ENCODE measurements around the gene HS1BP3. TPM values are rescaled to one million over a fixed set of nuclear protein-coding genes. Genes with fewer than 3 reads are reported as not detected.

Gene HS1BP3
- total and polyA plus RNA-seq, 5 experiments from 2014 or later = 11.0 to 15.5 (median 15.4) TPM

DNA sequence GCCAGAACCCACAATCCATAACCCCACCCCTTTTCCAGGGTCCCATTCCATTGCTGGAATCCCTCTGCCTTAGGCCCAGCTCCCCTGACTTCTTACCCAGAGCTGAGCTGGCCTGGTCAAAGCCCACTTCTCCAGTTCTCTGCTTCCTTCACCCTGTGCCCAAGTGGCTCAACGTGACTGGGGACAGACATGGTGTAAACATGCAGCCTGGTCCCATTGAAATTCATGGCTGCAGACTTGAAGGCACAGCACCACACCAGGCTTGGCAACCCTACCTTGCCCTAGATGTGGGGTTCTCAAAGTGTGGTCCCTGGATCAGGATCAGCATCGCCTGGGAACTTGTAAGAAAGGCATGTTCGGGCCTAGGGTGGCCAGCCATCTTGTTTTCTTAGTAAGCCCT lies 3.7 kb downstream of the HS1BP3 start:
- ATAC-seq (no peak), DNase-seq (no peak)
- Mint-ChIP-seq H3K36me3 (peaks cover 0 to 25% (median 7%) of the 10 kb centered on the region in 3 donors), H3K27me3 (no peaks in the 10 kb centered on the region), H3K4me3 (no peak overlapping the region), H3K27ac (no peak overlapping the region), H3K4me1 (peaks cover 39 to 48% (median 44%) of the 10 kb centered on the region in 4 donors), H3K9me3 (no peaks in the 10 kb centered on the region)
- POLR2A ChIA-PET = no interaction called here

DNA sequence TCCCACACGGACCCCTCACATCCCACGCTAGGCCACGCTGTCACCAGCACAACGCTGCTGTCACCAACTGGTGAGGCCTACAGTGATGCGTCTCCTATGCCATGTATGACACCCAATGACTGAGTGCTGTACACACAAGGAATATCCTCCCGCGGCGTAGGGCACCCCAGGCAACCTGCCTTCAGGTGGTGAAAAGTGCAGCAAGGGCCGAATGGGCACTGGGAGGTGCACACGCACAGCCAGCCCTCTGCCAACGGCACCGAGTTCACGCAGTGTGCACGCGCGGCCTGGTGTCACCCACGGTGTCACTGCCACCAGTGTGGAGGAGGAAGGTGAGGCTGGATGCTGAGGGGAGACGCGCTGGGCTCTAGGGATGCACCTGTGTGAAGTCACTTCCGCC lies 4.5 kb downstream of the HS1BP3 start:
- peaks cover 0 to 28% (median 7%) of the 10 kb centered on the region in 3 donors for H3K36me3 Mint-ChIP-seq
- H3K4me1 Mint-ChIP-seq = peaks cover 38 to 45% (median 40%) of the 10 kb centered on the region in 4 donors
- H3K27me3 Mint-ChIP-seq = no peaks in the 10 kb centered on the region
- peak overlapping the region in 1 of 10 donors; percentile 12 for H3K27ac Mint-ChIP-seq
- DNase-seq = no peak
- POLR2A ChIA-PET = interaction anchor here (0.6 kb wide), 1 partner anchor 202 kb away, joined by 4 read pairs; no protein-coding TSS in a partner anchor
- no peak for ATAC-seq
- no peaks in the 10 kb centered on the region for H3K9me3 Mint-ChIP-seq
- H3K4me3 Mint-ChIP-seq = no peak overlapping the region

DNA sequence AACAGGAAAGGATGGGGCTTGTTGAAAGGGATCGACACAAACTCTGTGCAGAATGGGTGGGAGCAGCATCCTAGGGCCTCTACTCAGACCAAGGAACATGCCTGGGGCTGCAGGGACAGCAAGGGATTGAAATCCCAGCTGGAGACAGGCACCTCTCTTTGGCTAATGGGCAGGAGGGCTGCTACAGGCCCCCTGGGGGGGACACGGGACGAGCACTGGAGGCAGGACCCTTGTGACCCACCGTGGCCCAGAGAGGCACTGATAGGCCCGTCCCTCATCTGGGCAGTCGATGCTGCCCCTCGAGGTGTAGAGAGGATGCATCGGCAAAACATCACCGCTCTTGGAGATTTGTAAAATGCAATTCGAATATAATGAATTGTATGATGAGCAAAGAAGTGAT lies 5.1 kb downstream of the HS1BP3 start:
- Mint-ChIP-seq H3K27me3 (no peaks in the 10 kb centered on the region), H3K36me3 (peaks cover 0 to 30% (median 7%) of the 10 kb centered on the region in 3 donors), H3K4me1 (peaks cover 35 to 42% (median 38%) of the 10 kb centered on the region in 4 donors), H3K9me3 (no peaks in the 10 kb centered on the region), H3K27ac (peak overlapping the region in 1 of 10 donors; percentile 21), H3K4me3 (no peak overlapping the region)
- ATAC-seq (no peak), DNase-seq (no peak)
- POLR2A ChIA-PET = no interaction called here

DNA sequence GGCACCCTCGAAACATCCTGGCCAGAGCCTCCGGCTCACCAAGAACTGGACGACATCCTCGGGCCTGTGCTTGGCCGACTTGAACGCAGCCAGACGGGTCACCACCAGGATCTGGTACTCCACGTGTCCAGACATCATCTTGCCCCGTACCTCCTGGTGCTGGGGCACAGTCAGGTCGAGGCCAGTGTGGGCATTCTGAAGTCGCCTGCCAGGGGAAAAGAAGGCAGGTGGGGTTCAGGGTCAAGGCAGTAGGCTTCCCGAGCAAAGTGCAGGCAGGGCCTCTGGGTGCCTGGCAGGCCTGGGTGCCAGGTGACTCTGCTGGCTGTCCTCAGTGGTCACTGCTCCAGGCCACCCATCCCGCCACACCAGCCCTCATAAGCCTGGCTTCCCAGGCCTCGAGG lies 5.6 kb downstream of the HS1BP3 start:
- peaks cover 0 to 33% (median 7%) of the 10 kb centered on the region in 3 donors for H3K36me3 Mint-ChIP-seq
- peak overlapping the region in 1 of 10 donors; percentile 92 for H3K27ac Mint-ChIP-seq
- H3K9me3 Mint-ChIP-seq = no peaks in the 10 kb centered on the region
- POLR2A ChIA-PET = no interaction called here
- ATAC-seq (no peak), DNase-seq (no peak)
- H3K27me3 Mint-ChIP-seq = no peaks in the 10 kb centered on the region
- no peak overlapping the region for H3K4me3 Mint-ChIP-seq
- H3K4me1 Mint-ChIP-seq = peaks cover 33 to 38% (median 36%) of the 10 kb centered on the region in 4 donors

DNA sequence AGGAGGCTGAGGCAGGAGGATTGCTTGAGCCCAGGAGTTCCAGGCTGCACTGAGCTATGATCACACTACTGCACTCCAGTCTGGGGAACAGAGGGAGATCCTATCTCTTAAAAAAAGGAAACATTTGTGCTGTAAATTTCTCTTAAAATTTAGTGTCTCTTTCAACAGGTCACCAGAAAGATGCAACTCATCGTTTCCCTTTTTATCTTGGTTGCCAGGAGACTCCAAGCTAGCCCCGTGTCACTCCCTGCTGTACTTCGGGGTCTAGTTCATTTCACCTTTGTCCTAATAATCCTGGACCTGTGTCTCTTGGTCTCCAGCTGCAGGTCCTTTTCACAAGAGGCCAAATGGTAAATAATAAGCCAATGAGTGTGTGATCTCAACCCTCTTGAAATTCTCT lies 7.1 kb downstream of the HS1BP3 start:
- H3K9me3 Mint-ChIP-seq = no peaks in the 10 kb centered on the region
- no peak overlapping the region for H3K4me3 Mint-ChIP-seq
- H3K36me3 Mint-ChIP-seq = peaks cover 0 to 41% (median 7%) of the 10 kb centered on the region in 3 donors
- no peaks in the 10 kb centered on the region for H3K27me3 Mint-ChIP-seq
- peaks cover 19 to 26% (median 23%) of the 10 kb centered on the region in 4 donors for H3K4me1 Mint-ChIP-seq
- DNase-seq (no peak), ATAC-seq (no peak)
- POLR2A ChIA-PET = interaction anchor here (3.3 kb wide), 1 partner anchor 197 kb away, joined by 16 read pairs; the partner anchor contains the start of gene RHOB
- H3K27ac Mint-ChIP-seq = peak overlapping the region in 5 of 10 donors; percentile 39 to 92 (median 50)

DNA sequence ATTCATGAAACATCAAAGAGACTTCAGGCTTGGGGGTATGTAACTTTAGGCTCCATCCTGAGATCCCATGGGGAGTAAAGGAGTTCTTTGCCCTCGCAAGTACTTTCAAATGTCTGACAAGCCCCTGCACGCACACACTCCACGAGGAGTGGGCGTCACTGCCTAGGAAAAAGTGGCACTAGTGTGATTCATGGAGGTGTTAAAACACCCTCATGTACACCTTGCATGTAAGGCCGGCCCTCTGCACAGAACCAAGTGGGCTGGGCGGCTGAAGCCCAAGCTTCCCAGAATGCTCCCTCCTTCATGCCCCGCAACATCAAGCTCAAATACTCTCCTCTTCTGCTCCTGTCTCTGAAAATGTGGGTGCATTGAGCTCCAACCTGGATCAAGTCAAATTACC lies 7.8 kb downstream of the HS1BP3 start:
- peak overlapping the region in 3 of 10 donors; percentile 29 to 62 (median 59) for H3K27ac Mint-ChIP-seq

DNA sequence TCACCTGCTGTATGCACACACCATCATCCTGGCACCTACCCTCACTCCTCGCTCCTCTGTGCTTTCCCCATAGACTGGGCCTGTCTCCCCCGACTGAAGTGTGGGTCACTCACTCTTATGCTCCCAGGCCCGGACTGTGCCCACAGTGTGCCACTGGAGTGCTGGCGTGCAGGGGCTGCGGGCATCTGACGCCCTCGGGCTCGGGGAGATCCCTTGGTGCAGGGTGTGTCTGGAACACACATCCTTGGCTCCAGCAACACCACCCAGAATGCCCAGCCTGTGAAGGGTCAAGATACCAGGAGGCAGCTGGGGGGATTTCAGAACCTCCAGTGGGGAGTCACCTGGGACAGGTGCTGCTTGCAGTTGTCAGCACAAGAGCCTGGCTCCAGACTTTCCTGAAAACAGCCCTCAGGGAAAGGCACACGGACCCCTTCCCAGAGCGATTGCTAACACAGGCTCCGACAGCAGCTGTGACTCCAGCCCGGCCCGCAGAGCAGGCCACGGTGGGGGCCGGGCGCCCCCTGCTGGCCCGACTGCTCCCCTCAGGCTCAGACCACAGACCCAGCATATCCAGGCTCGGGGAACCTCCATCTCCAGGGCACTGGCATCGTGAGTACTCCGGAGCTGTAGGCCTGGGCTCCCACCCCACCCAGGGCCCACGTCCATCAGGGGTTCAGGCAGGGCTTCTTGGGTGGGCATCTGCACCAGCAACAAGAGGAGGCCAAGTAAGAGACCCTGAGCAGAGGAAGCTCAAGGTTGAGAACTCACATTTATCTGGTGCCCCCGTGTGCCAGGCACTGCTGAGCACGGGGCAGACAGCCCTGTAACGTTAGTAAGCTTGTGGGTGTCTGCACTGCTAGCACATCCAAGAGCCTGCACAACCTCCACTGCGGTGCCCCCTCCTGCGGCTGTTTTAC lies 8.6 kb downstream of the HS1BP3 start:
- H3K27me3 Mint-ChIP-seq = no peaks in the 10 kb centered on the region
- DNase-seq = peak; percentile 47 to 82 (median 74)
- ATAC-seq = peak; percentile 99 to 100
- POLR2A ChIA-PET = interaction anchor here (0.8 to 3.3 kb wide), 4 partner anchors 9 to 200 kb away, joined by 5 to 16 read pairs (median 10); partner anchors contain the start of genes HS1BP3 and RHOB
- H3K36me3 Mint-ChIP-seq = peaks cover 0 to 42% (median 10%) of the 10 kb centered on the region in 3 donors
- H3K4me1 Mint-ChIP-seq = peaks cover 5 to 17% (median 13%) of the 10 kb centered on the region in 4 donors
- no peak overlapping the region for H3K4me3 Mint-ChIP-seq
- H3K27ac Mint-ChIP-seq = peak overlapping the region in 2 of 10 donors; percentile 52 to 59
- H3K9me3 Mint-ChIP-seq = no peaks in the 10 kb centered on the region

More for the DNA sequence above, 7.8 kb downstream of the HS1BP3 start:
- ATAC-seq = no peak
- no peaks in the 10 kb centered on the region for H3K27me3 Mint-ChIP-seq
- no peak overlapping the region for H3K4me3 Mint-ChIP-seq
- POLR2A ChIA-PET = interaction anchor here (1.2 to 3.3 kb wide), 2 partner anchors 8 to 196 kb away, joined by 5 to 16 read pairs; partner anchors contain the start of genes HS1BP3 and RHOB
- no peak for DNase-seq
- peaks cover 0 to 42% (median 7%) of the 10 kb centered on the region in 3 donors for H3K36me3 Mint-ChIP-seq
- H3K4me1 Mint-ChIP-seq = peaks cover 12 to 19% (median 16%) of the 10 kb centered on the region in 4 donors
- H3K9me3 Mint-ChIP-seq = no peaks in the 10 kb centered on the region

DNA sequence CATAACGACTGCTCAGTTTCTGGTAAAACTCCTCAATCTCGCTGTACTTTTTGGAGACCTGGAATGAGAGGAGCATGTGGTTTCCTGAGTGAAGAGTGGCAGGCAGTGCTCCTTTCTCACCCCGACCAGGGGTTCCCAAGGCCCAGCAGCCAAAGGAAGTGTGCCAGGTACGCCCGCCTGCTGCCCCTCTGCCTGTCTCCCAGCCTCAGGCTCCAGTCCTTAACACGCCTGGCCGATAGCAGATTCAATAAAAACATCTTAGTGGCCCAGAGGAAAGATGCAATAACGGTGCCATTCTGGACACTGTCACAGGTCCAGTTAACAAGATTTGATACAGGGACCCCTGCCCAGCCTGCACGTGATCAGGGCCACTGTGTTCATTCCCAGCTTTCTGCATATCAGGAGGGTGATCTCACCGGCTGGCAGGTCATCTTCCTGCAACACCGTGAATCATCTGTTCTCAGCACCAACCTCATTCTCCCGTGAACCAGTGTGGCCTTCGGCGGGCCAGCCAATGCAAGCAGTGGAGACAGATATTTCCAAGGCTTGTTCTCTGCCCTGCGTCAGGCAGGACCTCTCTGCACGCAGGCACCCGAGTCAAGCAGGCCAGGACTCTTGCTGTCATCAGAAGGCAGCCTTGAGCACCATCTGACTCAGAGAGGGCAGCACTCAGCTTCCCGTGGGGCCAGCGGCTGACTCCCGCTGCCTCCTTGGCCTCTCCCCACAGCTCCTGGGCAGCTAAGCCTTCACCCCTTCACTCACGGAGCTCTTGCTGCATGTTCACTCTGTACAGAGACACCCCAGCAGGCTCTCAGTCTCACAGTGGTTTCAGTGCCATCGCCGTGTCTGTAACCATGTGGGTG lies 9.5 kb downstream of the HS1BP3 start:
- Mint-ChIP-seq H3K36me3 (peaks cover 0 to 43% (median 10%) of the 10 kb centered on the region in 3 donors), H3K9me3 (no peaks in the 10 kb centered on the region), H3K4me3 (no peak overlapping the region), H3K27me3 (no peaks in the 10 kb centered on the region), H3K4me1 (peaks cover under 1 to 15% (median 13%) of the 10 kb centered on the region in 4 donors), H3K27ac (peak overlapping the region in 2 of 10 donors; percentile 5 to 59)
- ATAC-seq = no peak
- DNase-seq = no peak
- POLR2A ChIA-PET = interaction anchor here (2.4 to 3.3 kb wide), 2 partner anchors 195 to 197 kb away, joined by 9 to 16 read pairs; partner anchors contain the start of gene RHOB

DNA sequence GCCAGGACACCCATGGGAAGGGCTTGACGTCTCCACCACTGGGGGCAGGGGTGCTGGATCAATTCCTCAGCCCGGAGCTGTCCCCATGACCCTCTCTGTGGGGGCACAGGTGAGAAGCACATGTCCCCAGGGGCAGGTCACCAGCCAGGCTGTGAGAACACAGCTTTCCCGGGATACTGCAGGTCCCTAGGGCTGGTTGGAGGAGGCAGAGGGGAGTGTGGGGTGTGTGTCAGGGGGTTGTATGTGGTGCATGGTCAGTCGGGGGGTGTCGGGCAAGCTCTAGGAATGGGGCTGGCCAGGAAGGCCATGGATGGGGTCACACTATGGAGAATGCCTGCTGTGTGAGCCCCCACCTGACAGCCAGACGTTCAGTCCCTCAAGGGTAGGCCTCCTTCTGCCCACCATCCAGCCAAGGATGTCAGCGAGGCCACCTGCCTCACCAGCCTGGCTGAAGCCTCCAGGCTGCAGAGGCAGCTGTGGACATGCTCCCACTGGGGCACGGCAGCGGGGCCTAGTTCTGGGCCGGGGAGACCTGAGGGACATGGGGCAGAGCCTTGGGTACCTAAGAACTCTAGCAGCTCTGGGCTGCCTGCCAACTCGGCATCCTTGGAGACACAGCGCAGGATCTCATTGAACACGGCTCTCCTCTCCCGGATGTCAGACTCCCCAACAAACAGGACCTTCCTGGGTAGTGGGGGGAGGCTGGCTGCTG lies 10.3 kb downstream of the HS1BP3 start:
- DNase-seq = no peak
- Mint-ChIP-seq H3K27me3 (no peaks in the 10 kb centered on the region), H3K9me3 (no peaks in the 10 kb centered on the region), H3K36me3 (peaks cover 0 to 46% (median 16%) of the 10 kb centered on the region in 3 donors), H3K27ac (no peak overlapping the region), H3K4me1 (peaks cover 0 to 17% (median 14%) of the 10 kb centered on the region in 4 donors), H3K4me3 (no peak overlapping the region)
- ATAC-seq = no peak
- POLR2A ChIA-PET = interaction anchor here (0.8 to 2.4 kb wide), 2 partner anchors 193 to 196 kb away, joined by 3 to 9 read pairs; no protein-coding TSS in a partner anchor

DNA sequence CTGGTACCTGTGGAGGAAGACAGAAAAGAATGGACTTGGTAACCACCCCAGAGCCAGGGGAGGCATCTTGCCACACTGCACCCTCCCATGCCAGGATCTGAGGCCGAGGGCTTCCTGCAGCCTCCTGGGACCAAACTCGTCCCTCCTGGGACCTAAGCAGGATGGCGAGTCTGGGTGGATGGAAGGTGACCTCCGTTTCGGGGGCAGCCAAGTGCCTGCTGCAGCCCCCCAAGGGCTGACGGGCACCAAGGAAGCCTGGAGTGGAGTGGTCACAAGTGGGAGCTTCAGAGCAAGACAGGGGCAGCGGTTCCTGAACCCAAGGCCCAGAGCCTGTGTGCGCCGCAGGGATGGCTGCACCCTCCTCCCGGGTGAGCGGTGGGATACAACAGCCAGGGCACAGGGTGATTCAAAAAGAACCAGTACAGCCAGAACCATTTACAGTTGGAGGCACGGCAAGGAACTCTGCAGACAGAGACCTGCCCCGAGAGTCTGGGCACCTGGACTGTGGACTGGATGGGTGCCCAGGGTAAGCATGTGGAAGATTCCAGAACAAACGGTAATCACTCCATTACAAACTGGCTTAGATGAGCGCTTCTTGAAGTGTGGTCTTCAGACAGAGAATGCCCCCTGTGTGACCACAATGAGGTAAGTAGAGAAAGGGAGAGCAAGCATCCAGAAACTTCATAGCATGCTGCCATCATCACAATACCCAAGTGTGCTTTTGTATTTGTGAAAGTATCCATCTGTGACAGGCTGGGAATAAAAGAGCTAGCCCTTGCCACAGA lies 12.1 kb downstream of the HS1BP3 start:
- no peak overlapping the region for H3K4me3 Mint-ChIP-seq
- ATAC-seq = no peak
- H3K27ac Mint-ChIP-seq = peak overlapping the region in 1 of 10 donors; percentile 59
- no peaks in the 10 kb centered on the region for H3K27me3 Mint-ChIP-seq
- H3K36me3 Mint-ChIP-seq = peaks cover 0 to 38% (median 8%) of the 10 kb centered on the region in 3 donors
- no peak for DNase-seq
- peaks cover 0 to 13% (median 11%) of the 10 kb centered on the region in 4 donors for H3K4me1 Mint-ChIP-seq
- POLR2A ChIA-PET = no interaction called here
- H3K9me3 Mint-ChIP-seq = no peaks in the 10 kb centered on the region

DNA sequence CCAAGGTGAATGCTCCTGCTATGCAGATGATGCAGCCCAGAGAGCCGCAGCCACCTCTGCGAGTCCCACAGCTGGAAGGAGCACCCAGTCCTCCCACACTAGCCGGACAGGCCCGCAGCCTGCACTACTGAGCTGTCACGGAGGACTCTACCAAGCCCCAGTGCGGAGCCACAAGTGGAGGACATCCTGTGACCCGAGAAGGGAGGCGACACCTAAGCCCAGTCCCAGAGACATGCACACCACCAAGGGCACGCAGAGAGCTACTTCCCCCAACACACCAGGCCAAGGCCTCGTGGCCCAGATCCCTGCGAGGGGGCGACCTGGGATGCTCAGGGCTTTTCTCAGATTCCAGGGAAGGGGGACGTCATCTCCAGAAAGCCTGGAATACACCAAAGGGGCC lies 12.9 kb downstream of the HS1BP3 start:
- ATAC-seq (no peak), DNase-seq (no peak)
- no peaks in the 10 kb centered on the region for H3K27me3 Mint-ChIP-seq
- POLR2A ChIA-PET = no interaction called here
- H3K4me3 Mint-ChIP-seq = no peak overlapping the region
- H3K9me3 Mint-ChIP-seq = no peaks in the 10 kb centered on the region
- peaks cover 0 to 13% (median 8%) of the 10 kb centered on the region in 4 donors for H3K4me1 Mint-ChIP-seq
- H3K36me3 Mint-ChIP-seq = peaks cover 0 to 31% (median 8%) of the 10 kb centered on the region in 3 donors
- no peak overlapping the region for H3K27ac Mint-ChIP-seq

All from naive thymus-derived CD8-positive, alpha-beta T cell (primary cell).